ENCODE results near the gene IFNLR1.

The IFNLR1 gene

GRCh38 chr1:24177161-24177560, 9.9 kb downstream of the IFNLR1 start:
- DNase-seq (ENCODE audit: low read depth in 2 of 2) = no peak

- no peak for DNase-seq (ENCODE audit: low read depth in 2 of 2)
Measured at GRCh38 chr1:24175033-24175755, 11.9 kb downstream of the IFNLR1 start.

GRCh38 chr1:24173638-24174575, 13.2 kb downstream of the IFNLR1 start:
- DNase-seq (ENCODE audit: low read depth in 2 of 2) = no peak

- no peak for DNase-seq (ENCODE audit: low read depth in 2 of 2)
Measured at GRCh38 chr1:24172598-24172997, 14.5 kb downstream of the IFNLR1 start.

- no peak for DNase-seq (ENCODE audit: low read depth in 2 of 2)
Measured at GRCh38 chr1:24169286-24169685, 17.8 kb downstream of the IFNLR1 start.

GRCh38 chr1:24168245-24168644, 18.8 kb downstream of the IFNLR1 start:
- no peak for DNase-seq (ENCODE audit: low read depth in 2 of 2)

- no peak for DNase-seq (ENCODE audit: low read depth in 2 of 2)
Measured at GRCh38 chr1:24167008-24167407, 20.1 kb downstream of the IFNLR1 start.

GRCh38 chr1:24165500-24165899, 21.6 kb downstream of the IFNLR1 start:
- no peak for DNase-seq (ENCODE audit: low read depth in 2 of 2)

- no peak for DNase-seq (ENCODE audit: low read depth in 2 of 2)
Measured at GRCh38 chr1:24164004-24164403, 23.1 kb downstream of the IFNLR1 start.

GRCh38 chr1:24162201-24162600, 24.9 kb downstream of the IFNLR1 start:
- no peak for DNase-seq (ENCODE audit: low read depth in 2 of 2)

- no peak for DNase-seq (ENCODE audit: low read depth in 2 of 2)
Measured at GRCh38 chr1:24161270-24161669, 25.8 kb downstream of the IFNLR1 start.

GRCh38 chr1:24159366-24159765, 27.7 kb downstream of the IFNLR1 start:
- no peak for DNase-seq (ENCODE audit: low read depth in 2 of 2)

- DNase-seq (ENCODE audit: low read depth in 2 of 2) = no peak
Measured at GRCh38 chr1:24157918-24158481, 29.1 kb downstream of the IFNLR1 start.

GRCh38 chr1:24156542-24157260, 30.4 kb downstream of the IFNLR1 start:
- DNase-seq (ENCODE audit: low read depth in 2 of 2) = no peak

- no peak for DNase-seq (ENCODE audit: low read depth in 2 of 2)
Measured at GRCh38 chr1:24155011-24155782, 31.9 kb downstream of the IFNLR1 start.

GRCh38 chr1:24154215-24154614, 32.9 kb downstream of the IFNLR1 start:
- no peak for DNase-seq (ENCODE audit: low read depth in 2 of 2)

GRCh38 chr1:24152631-24153494, 34.2 kb downstream of the IFNLR1 start:
- no peak for DNase-seq (ENCODE audit: low read depth in 2 of 2)

GRCh38 chr1:24151175-24151533, 35.9 kb downstream of the IFNLR1 start:
- no peak for DNase-seq (ENCODE audit: low read depth in 2 of 2)

GRCh38 chr1:24150234-24151174, 36.6 kb downstream of the IFNLR1 start:
- peak; percentile 66 to 78 for DNase-seq (ENCODE audit: low read depth in 2 of 2)

Data from stimulated activated CD8-positive, alpha-beta memory T cell treated with anti-CD3 and anti-CD28 coated beads, Interleukin-15, amount 100 ng/mL, for 4 hours (primary cell).